ENCODE measurements around the gene MYBL2.

- TF ChIP-seq, protein P1, sequence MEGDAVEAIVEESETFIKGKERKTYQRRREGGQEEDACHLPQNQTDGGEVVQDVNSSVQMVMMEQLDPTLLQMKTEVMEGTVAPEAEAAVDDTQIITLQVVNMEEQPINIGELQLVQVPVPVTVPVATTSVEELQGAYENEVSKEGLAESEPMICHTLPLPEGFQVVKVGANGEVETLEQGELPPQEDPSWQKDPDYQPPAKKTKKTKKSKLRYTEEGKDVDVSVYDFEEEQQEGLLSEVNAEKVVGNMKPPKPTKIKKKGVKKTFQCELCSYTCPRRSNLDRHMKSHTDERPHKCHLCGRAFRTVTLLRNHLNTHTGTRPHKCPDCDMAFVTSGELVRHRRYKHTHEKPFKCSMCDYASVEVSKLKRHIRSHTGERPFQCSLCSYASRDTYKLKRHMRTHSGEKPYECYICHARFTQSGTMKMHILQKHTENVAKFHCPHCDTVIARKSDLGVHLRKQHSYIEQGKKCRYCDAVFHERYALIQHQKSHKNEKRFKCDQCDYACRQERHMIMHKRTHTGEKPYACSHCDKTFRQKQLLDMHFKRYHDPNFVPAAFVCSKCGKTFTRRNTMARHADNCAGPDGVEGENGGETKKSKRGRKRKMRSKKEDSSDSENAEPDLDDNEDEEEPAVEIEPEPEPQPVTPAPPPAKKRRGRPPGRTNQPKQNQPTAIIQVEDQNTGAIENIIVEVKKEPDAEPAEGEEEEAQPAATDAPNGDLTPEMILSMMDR (IDR thresholded peaks at IDR 0.05), result no peak
- TF ChIP-seq POLR2AphosphoS5 (IDR thresholded peaks at IDR 0.05), result no peak
- no peak for TF ChIP-seq POLR2A (IDR thresholded peaks at IDR 0.05)
- no peak for TF ChIP-seq EP300 (IDR thresholded peaks at IDR 0.05)
Measured at GRCh38 chr20:43748274-43748673, 81.4 kb downstream of the MYBL2 start.

All from gastroesophageal sphincter (tissue), 3 donors.